GM23338 (cell line): ENCODE measurements around the gene PIMREG. TPM values are rescaled to one million over a fixed set of nuclear protein-coding genes. Genes with fewer than 3 reads are reported as not detected.

Experiments used
- ATAC-seq: fragments of 200-7000 bp; cut with Tn5 transposase; 3 replicates; pipeline ENCODE4 v1.9.1; 2020
- DNase-seq: peaks from one replicate; pipeline ENCODE4 v3.0.0-alpha.2; 2015; ENCODE audit warnings: low spot score
- H2AFZ ChIP-seq: fragments of 200-600 bp; sonication (generic); 2 replicates; pipeline ENCODE4 v1.8.0; 2016; ENCODE audit warnings: antibody characterized with exemption, mild to moderate bottlenecking, moderate library complexity
- H3F3A ChIP-seq: fragments of 200-600 bp; sonication (generic); replicated peaks from 2 replicates; pipeline ENCODE4 v1.8.0; 2017; ENCODE audit warnings: antibody characterized with exemption, mixed run types, low read depth
- H3K27ac ChIP-seq: fragments of 200-600 bp; sonication (generic); 2 replicates; pipeline ENCODE4 v1.6.1; 2016; ENCODE audit warnings: low read depth
- H3K27me3 ChIP-seq: fragments of 200-600 bp; sonication (generic); 2 replicates; pipeline ENCODE4 v1.8.0; 2016; ENCODE audit warnings: mild to moderate bottlenecking, mixed run types, moderate library complexity; ENCODE audit not compliant: insufficient read depth
- H3K36me3 ChIP-seq: fragments of 200-600 bp; sonication (generic); 2 replicates; pipeline ENCODE4 v1.8.0; 2016; ENCODE audit warnings: mild to moderate bottlenecking; ENCODE audit not compliant: insufficient read depth
- H3K4me1 ChIP-seq: fragments of 200-600 bp; sonication (generic); 2 replicates; pipeline ENCODE4 v1.8.0; 2016; ENCODE audit warnings: mild to moderate bottlenecking, moderate library complexity; ENCODE audit not compliant: insufficient read depth
- H3K4me2 ChIP-seq: fragments of 200-600 bp; sonication (generic); 2 replicates; pipeline ENCODE4 v1.7.1; 2017; ENCODE audit warnings: mixed run types
- H3K4me3 ChIP-seq: fragments of 200-600 bp; sonication (generic); 2 replicates; pipeline ENCODE4 v1.6.1; 2016; ENCODE audit warnings: mixed run types
- H3K79me2 ChIP-seq: fragments of 200-600 bp; sonication (generic); replicated peaks from 2 replicates; pipeline ENCODE4 v1.8.0; 2017; ENCODE audit warnings: mild to moderate bottlenecking; ENCODE audit not compliant: insufficient read depth
- H3K9me2 ChIP-seq: fragments of 200-600 bp; sonication (generic); 2 replicates; pipeline ENCODE4 v1.8.0; 2017; ENCODE audit not compliant: insufficient read depth
- H4K20me1 ChIP-seq: fragments of 200-600 bp; sonication (generic); replicated peaks from 2 replicates; pipeline ENCODE4 v1.8.0; 2017; ENCODE audit warnings: mild to moderate bottlenecking; ENCODE audit not compliant: insufficient read depth
- H3K27ac Mint-ChIP-seq: 2 replicates; pipeline ENCODE4 v1.8.0; 2020; ENCODE audit warnings: inconsistent platforms, mild to moderate bottlenecking, moderate library complexity, mixed read lengths
- H3K27me3 Mint-ChIP-seq: 3 replicates; pipeline ENCODE4 v1.8.0; 2022; ENCODE audit warnings: low read depth, mild to moderate bottlenecking, moderate library complexity, mixed read lengths, inconsistent platforms; ENCODE audit not compliant: insufficient read depth, poor library complexity
- H3K36me3 Mint-ChIP-seq: 3 replicates; pipeline ENCODE4 v1.8.0; 2021; ENCODE audit warnings: low read depth, mild to moderate bottlenecking, inconsistent platforms, moderate library complexity, mixed read lengths
- H3K4me1 Mint-ChIP-seq: 3 replicates; pipeline ENCODE4 v1.8.0; 2020; ENCODE audit warnings: mild to moderate bottlenecking, inconsistent platforms, mixed read lengths
- H3K4me3 Mint-ChIP-seq: 3 replicates; pipeline ENCODE4 v1.8.0; 2021; ENCODE audit warnings: moderate library complexity, mild to moderate bottlenecking, inconsistent platforms, mixed read lengths
- H3K9me3 Mint-ChIP-seq: 3 replicates; pipeline ENCODE4 v1.8.0; 2020; ENCODE audit warnings: moderate library complexity, mild to moderate bottlenecking, inconsistent platforms, mixed read lengths
- CREB1 ChIP-seq: fragments of 250-450 bp; sonication (Bioruptor Pico); IDR thresholded peaks from 2 replicates; pipeline ENCODE4 v1.5.0; 2020; ENCODE audit warnings: low read depth, mild to moderate bottlenecking, moderate library complexity
- CTCF ChIP-seq, 2 experiments: fragments of 200-600 bp in 1 of 2; sonication (generic) in 1 of 2; conservative IDR thresholded peaks; 2 replicates each; pipeline versions ENCODE4 v1.5.1 to v1.6.1; 2016 to 2017; ENCODE audit warnings: antibody characterized with exemption in 2 of 2, low read depth in 2 of 2, mild to moderate bottlenecking in 2 of 2, moderate library complexity in 1 of 2
- ETS1 ChIP-seq: IDR thresholded peaks from 2 replicates; pipeline ENCODE4 v1.6.1; 2016; ENCODE audit warnings: antibody characterized with exemption
- EZH2 ChIP-seq: fragments of 200-600 bp; sonication (generic); IDR thresholded peaks from one replicate; pipeline ENCODE4 v1.8.0; 2017; ENCODE audit warnings: antibody characterized with exemption, mild to moderate bottlenecking, low read depth; ENCODE audit not compliant: unreplicated experiment
- JUNB ChIP-seq: IDR thresholded peaks from one replicate; pipeline ENCODE4 v1.6.1; 2016; ENCODE audit warnings: antibody characterized with exemption; ENCODE audit not compliant: unreplicated experiment
- NANOG ChIP-seq: IDR thresholded peaks from 2 replicates; pipeline ENCODE4 v1.6.1; 2016; ENCODE audit warnings: antibody characterized with exemption, borderline replicate concordance
- POLR2AphosphoS5 ChIP-seq: IDR thresholded peaks from 2 replicates; pipeline ENCODE4 v1.6.1; 2016; ENCODE audit warnings: antibody characterized with exemption, low read depth
- REST ChIP-seq: IDR thresholded peaks from one replicate; pipeline ENCODE4 v1.6.1; 2018; ENCODE audit warnings: antibody characterized with exemption; ENCODE audit not compliant: unreplicated experiment
- STAT1 ChIP-seq: IDR thresholded peaks from one replicate; pipeline ENCODE4 v1.6.1; 2016; ENCODE audit warnings: antibody characterized with exemption; ENCODE audit not compliant: unreplicated experiment
- ZNF114 ChIP-seq: fragments of 250-450 bp; sonication (Bioruptor Pico); IDR thresholded peaks from 2 replicates; pipeline ENCODE4 v1.5.0; 2020; ENCODE audit warnings: mild to moderate bottlenecking, moderate library complexity
- ZNF331 ChIP-seq: fragments of 250-450 bp; sonication (Bioruptor Pico); IDR thresholded peaks from 2 replicates; pipeline ENCODE4 v1.5.0; 2020; ENCODE audit warnings: low read depth, mild to moderate bottlenecking, moderate library complexity
- polyA plus RNA-seq: library from polyadenylated mRNA; unstranded; fragments of >200 nt; fragmentation: Nextera tagmentation; extraction: Ambion mirVana; gene quantifications from 2 replicates; pipeline ENCODE4 v1.2.1, GENCODE V29; 2016
- total RNA-seq: library from RNA; depleted of rRNA; stranded (reverse); fragments of >200 nt; shearing (Covaris generic); gene quantifications from 2 replicates; pipeline ENCODE4 v1.2.3, GENCODE V29; 2014

Gene PIMREG
- total and polyA plus RNA-seq, 2 experiments from 2014 or later: 87.8 to 144 TPM

GRCh38 chr17:6476810-6477179 is 32.5 kb downstream of the PIMREG start:
- no peaks in the 10 kb centered on the region for H3K36me3 ChIP-seq
- no peak overlapping the region for H2AFZ ChIP-seq
- H3K27me3 ChIP-seq: no peaks in the 10 kb centered on the region
- Mint-ChIP-seq H3K9me3 (no peaks in the 10 kb centered on the region), H3K27me3 (peaks cover 14% of the 10 kb centered on the region), H3K36me3 (no peaks in the 10 kb centered on the region), H3K27ac (no peak overlapping the region), H3K4me3 (no peak overlapping the region), H3K4me1 (peaks cover 28% of the 10 kb centered on the region)
- no peaks in the 10 kb centered on the region for H3F3A ChIP-seq
- ATAC-seq: no peak
- no peak overlapping the region for H3K27ac ChIP-seq
- no peaks in the 10 kb centered on the region for H3K9me2 ChIP-seq
- no peak overlapping the region for H3K4me2 ChIP-seq
- no peak overlapping the region for H3K4me3 ChIP-seq
- H4K20me1 ChIP-seq: no peaks in the 10 kb centered on the region
- no peak for DNase-seq
- TF ChIP-seq ZNF114 (no peak), CREB1 (CRISPR knock-in tag) (no peak), POLR2AphosphoS5 (no peak)
- H3K4me1 ChIP-seq: 0 out of 2 replicates have a peak, but pooled peaks cover 3% of the 10 kb centered on the region
- H3K79me2 ChIP-seq: no peaks in the 10 kb centered on the region

GRCh38 chr17:6477831-6478383 is 33.7 kb downstream of the PIMREG start:
- Histone ChIP-seq H2AFZ (no peak overlapping the region), H3K79me2 (no peaks in the 10 kb centered on the region), H3K27ac (no peak overlapping the region), H3K4me3 (no peak overlapping the region), H3K27me3 (no peaks in the 10 kb centered on the region), H3K36me3 (no peaks in the 10 kb centered on the region), H4K20me1 (no peaks in the 10 kb centered on the region), H3K9me2 (no peaks in the 10 kb centered on the region), H3K4me2 (no peak overlapping the region), H3F3A (no peaks in the 10 kb centered on the region), H3K4me1 (0 out of 2 replicates have a peak, but pooled peaks cover 3% of the 10 kb centered on the region)
- Mint-ChIP-seq H3K4me3 (no peak overlapping the region), H3K27me3 (peaks cover 14% of the 10 kb centered on the region), H3K36me3 (no peaks in the 10 kb centered on the region), H3K27ac (no peak overlapping the region), H3K4me1 (peaks cover 24% of the 10 kb centered on the region; the same call in 2 of the 3 replicates), H3K9me3 (no peaks in the 10 kb centered on the region)
- no peak for ATAC-seq
- DNase-seq: no peak
- TF ChIP-seq ZNF114 (no peak), ETS1 (no peak), CTCF (conservative IDR thresholded peaks at IDR 0.05; ENCODE audit: low read depth in 2 of 2) (no peak), CREB1 (CRISPR knock-in tag) (no peak), REST (no peak), STAT1 (no peak), ZNF331 (CRISPR knock-in tag) (no peak), EZH2 (no peak), JUNB (no peak), NANOG (no peak), POLR2AphosphoS5 (no peak)
